Adrenal gland (tissue), 12 donors: ENCODE measurements around the gene USP49. TPM values are rescaled to one million over a fixed set of nuclear protein-coding genes. Genes with fewer than 3 reads are reported as not detected.

Experiments
- DNase-seq, 7 donors: peaks; one replicate each; pipeline ENCODE4 v3.0.0-alpha.2; 2019 to 2020
- H3K27ac ChIP-seq, 5 donors: fragments of 200-600 bp; sonication (generic) in 4 of 5; 1 replicate in 3 of 5; 2 replicates in 2 of 5; pipeline versions ENCODE4 v1.5.1 to v1.8.0; 2016 to 2020; ENCODE audit warnings: mild to moderate bottlenecking in 1 of 5
- H3K27me3 ChIP-seq: fragments of 200-600 bp; 2 replicates; pipeline ENCODE4 v1.8.0; 2021
- H3K36me3 ChIP-seq, 2 donors: fragments of 200-600 bp; replicated peaks in 1 of 2; 1 replicate in 1 of 2; 2 replicates in 1 of 2; pipeline versions ENCODE4 v1.5.1 to v1.8.0; 2018 to 2022
- H3K4me1 ChIP-seq, 2 donors: fragments of 200-600 bp; replicated peaks in 1 of 2; 1 replicate in 1 of 2; 2 replicates in 1 of 2; pipeline versions ENCODE4 v1.5.1 to v1.8.0; 2018 to 2021
- H3K4me3 ChIP-seq, 4 donors: fragments of 200-600 bp; sonication (generic) in 3 of 4; one replicate each; pipeline ENCODE4 v1.5.1; 2016 to 2018
- H3K9me3 ChIP-seq, 3 donors: fragments of 200-600 bp; sonication (generic) in 1 of 3; replicated peaks in 1 of 3; 1 replicate in 2 of 3; 2 replicates in 1 of 3; pipeline versions ENCODE4 v1.5.1 to v1.8.0; 2016 to 2021
- POLR2A ChIP-seq, 2 donors: fragments of 450-650 bp; IDR thresholded peaks; one replicate each; pipeline ENCODE4 v1.6.1; 2017; ENCODE audit warnings: antibody characterized with exemption in 2 of 2, mild to moderate bottlenecking in 2 of 2, moderate library complexity in 1 of 2
- WGBS, 4 donors: extraction: QIAGEN DNeasy Blood & Tissue Kit in 2 of 4; methylation state at CpG; one replicate each; pipeline versions ENCODE4 v1.1.5 to v1.1.7; 2013 to 2017; 5-methylcytosine and 5-hydroxymethylcytosine counted together
- intact Hi-C, 2 donors: fragments of 100-400 bp; cut with DNase I; formaldehyde crosslinking; loops; one replicate each; pipeline versions ENCODE4 v1.14.1 to v1.15.0; 2022 to 2023
- polyA plus RNA-seq, 3 donors: library from polyadenylated mRNA; stranded (reverse); fragments of 200-250 nt in 2 of 3; fragments of 350-450 nt in 1 of 3; fragmentation: Illumina TruSeq in 1 of 3; extraction: RNeasy Lipid Tissue Mini Kit (QIAGEN cat#74804) in 1 of 3; gene quantifications; one replicate each; pipeline ENCODE4 v1.2.3, GENCODE V29; 2013 to 2014
- total RNA-seq, 9 donors: library from RNA; depleted of rRNA in 4 of 9; stranded (reverse); fragments of >200 nt in 4 of 9; fragments of 120-200 nt in 1 of 9; fragmentation: NEBNext Ultra II Directional in 1 of 9; extraction: Animal tissue kit (Norgen Biotek cat#: 25700) in 1 of 9; gene quantifications; one replicate each; pipeline versions ENCODE4 v1.1.0 to v1.2.4, GENCODE V29; 2013 to 2023
- TF ChIP-seq, protein P1 (sequence below), 6 experiments: fragments of 450-650 bp in 4 of 6; fragments of 200-600 bp in 2 of 6; sonication (generic) in 1 of 6; IDR thresholded peaks; 1 replicate in 5 of 6; 2 replicates in 1 of 6; pipeline versions ENCODE4 v1.5.1 to v1.8.0; 2016 to 2021; ENCODE audit warnings: antibody characterized with exemption in 6 of 6, mild to moderate bottlenecking in 2 of 6, moderate library complexity in 1 of 6
- donor health status: healthy with polysubstance abuse.
- donor health status: Bipolar disorder and iron deficiency.
- donor health status: DM: yes; HTN: yes; CAD: no.
- donor health status: DM: no; HTN: no; CAD: no.
- donor health status: DM: no; HTN: no; CAD: no.
- donor health status: DM: yes; HTN: yes; CAD: no.

The USP49 gene
- total and polyA plus RNA-seq, 12 donors = 1.5 to 6.2 (median 3.4) TPM

GRCh38 chr6:41775293-41775882, 119.8 kb downstream of the USP49 start:
- Histone ChIP-seq H3K27me3 (no peaks in the 10 kb centered on the region), H3K4me1 (peaks cover 9% of the 10 kb centered on the region in 2 donors), H3K9me3 (no peaks in the 10 kb centered on the region), H3K27ac (no peak overlapping the region), H3K4me3 (no peak overlapping the region), H3K36me3 (peaks cover 0 to 50% of the 10 kb centered on the region in 2 donors)
- WGBS, 4 donors = 83 to 91% (median 87%) methylated on average over 11 to 13 of the region's 13 CpGs
- intact Hi-C loops = loop anchor here (5.0 to 10.0 kb wide), 3 partner anchors 71 to 171 kb away; no protein-coding TSS in a partner anchor
- DNase-seq = no peak
- no peak for TF ChIP-seq POLR2A (IDR thresholded peaks at IDR 0.05)
- TF ChIP-seq, protein P1, sequence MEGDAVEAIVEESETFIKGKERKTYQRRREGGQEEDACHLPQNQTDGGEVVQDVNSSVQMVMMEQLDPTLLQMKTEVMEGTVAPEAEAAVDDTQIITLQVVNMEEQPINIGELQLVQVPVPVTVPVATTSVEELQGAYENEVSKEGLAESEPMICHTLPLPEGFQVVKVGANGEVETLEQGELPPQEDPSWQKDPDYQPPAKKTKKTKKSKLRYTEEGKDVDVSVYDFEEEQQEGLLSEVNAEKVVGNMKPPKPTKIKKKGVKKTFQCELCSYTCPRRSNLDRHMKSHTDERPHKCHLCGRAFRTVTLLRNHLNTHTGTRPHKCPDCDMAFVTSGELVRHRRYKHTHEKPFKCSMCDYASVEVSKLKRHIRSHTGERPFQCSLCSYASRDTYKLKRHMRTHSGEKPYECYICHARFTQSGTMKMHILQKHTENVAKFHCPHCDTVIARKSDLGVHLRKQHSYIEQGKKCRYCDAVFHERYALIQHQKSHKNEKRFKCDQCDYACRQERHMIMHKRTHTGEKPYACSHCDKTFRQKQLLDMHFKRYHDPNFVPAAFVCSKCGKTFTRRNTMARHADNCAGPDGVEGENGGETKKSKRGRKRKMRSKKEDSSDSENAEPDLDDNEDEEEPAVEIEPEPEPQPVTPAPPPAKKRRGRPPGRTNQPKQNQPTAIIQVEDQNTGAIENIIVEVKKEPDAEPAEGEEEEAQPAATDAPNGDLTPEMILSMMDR (IDR thresholded peaks at IDR 0.05) = no peak

- WGBS, 4 donors = 83 to 87% (median 85%) methylated on average over 2 to 3 of the region's 3 CpGs
- Histone ChIP-seq H3K27ac (no peak overlapping the region), H3K9me3 (no peaks in the 10 kb centered on the region), H3K4me1 (peaks cover 9% of the 10 kb centered on the region in 2 donors), H3K27me3 (no peaks in the 10 kb centered on the region), H3K36me3 (peaks cover 0 to 56% of the 10 kb centered on the region in 2 donors), H3K4me3 (no peak overlapping the region)
- no peak for DNase-seq
- TF ChIP-seq, protein P1 (IDR thresholded peaks at IDR 0.05) = no peak
- no peak for TF ChIP-seq POLR2A (IDR thresholded peaks at IDR 0.05)
- intact Hi-C loops = loop anchor here (5.0 to 10.0 kb wide), 3 partner anchors 70 to 170 kb away; no protein-coding TSS in a partner anchor
Measured at GRCh38 chr6:41774841-41775240, 120.3 kb downstream of the USP49 start.

DNA sequence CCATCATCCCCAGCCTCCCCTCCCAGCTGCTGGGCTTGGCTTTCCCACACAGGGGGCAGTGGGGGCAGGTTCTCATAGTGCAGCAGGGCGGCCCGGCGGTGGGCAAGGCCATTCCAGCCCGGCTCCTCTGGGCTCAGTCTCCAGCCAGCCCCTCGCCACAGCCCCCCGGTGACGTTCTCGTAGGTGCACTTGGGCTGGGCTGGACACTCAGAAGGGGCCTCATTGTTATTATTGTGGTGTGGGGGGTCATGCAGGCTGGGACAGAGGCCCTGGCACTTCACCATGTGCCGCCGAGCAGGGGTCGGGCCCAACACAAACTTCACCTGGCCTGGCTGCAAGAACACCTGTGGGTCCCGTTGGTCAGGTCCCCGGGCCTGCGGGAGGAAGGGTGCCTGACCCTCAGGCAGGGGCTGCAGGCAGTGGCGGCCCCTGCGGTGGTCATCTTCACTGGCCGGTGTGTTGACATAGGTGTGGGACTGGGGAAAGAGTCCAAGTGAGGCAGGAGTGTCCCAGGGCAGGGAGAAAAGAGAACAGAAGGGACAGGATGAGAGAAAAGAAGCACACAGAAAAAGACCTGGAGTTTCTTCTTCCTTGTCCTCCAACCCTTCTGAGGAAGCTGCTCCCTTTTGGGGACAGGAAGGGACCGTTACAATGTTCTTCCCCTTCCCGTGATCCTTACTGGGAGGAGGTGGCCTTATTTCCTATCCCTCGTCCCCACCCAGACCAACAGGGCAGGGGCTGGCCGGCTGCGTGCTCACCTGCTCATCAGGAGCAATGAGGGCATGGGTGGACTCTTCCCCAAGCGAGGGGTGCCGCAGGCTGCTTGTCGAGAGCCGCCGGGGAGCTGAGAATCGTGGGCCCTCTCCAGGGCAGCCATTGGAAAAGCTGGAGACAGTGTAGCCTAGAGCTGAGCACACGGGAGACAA, 123.9 kb downstream of the USP49 start:
- no peak overlapping the region for H3K4me3 ChIP-seq
- H3K27me3 ChIP-seq = no peaks in the 10 kb centered on the region
- WGBS, 4 donors = 88 to 92% (median 91%) methylated on average over 8 to 29 of the region's 29 CpGs
- DNase-seq = no peak
- peaks cover 0 to 63% of the 10 kb centered on the region in 2 donors for H3K36me3 ChIP-seq
- H3K9me3 ChIP-seq = no peaks in the 10 kb centered on the region
- H3K4me1 ChIP-seq = peaks cover 0 to 10% of the 10 kb centered on the region in 2 donors
- intact Hi-C loops = loop anchor here (10.0 kb wide), 2 partner anchors 67 to 167 kb away; no protein-coding TSS in a partner anchor
- TF ChIP-seq POLR2A (IDR thresholded peaks at IDR 0.05) = no peak
- TF ChIP-seq, protein P1 (IDR thresholded peaks at IDR 0.05) = no peak
- H3K27ac ChIP-seq = no peak overlapping the region

DNA sequence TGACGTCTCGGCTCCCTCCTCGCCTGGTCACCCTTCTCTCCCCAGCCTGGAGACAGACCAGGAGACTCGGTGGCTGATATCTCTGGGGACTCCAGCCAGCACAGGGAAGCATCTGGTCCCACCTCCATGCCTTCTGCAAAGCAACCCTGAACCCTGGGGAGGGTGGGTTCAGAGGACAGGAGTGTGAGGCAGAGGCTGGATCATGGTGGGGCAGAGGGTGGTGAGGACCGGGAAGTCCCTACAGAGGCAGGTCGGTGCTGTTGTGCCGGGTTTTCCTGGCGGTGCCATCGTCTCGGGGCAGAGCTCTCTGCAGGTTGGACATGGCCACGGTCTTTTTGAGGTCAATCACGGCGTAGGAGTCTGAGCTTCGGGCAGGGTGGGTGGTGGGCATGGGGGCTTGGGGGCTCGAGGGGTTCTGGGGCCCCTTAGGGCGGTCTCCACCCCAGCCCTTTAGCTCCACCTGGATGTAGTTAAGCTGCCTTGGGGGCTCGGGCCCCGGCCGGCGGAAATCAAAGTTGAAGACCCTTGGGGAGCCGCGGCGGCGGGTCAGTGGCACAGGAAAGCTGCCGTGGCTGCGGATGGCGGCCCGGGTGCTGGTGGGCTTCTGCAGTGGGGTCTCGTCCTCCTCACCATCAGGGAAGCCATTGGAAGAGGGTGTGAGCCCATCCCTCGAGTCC, 124.7 kb downstream of the USP49 start:
- intact Hi-C loops = loop anchor here (10.0 kb wide), 2 partner anchors 66 to 166 kb away; no protein-coding TSS in a partner anchor
- WGBS, 4 donors = 92 to 97% (median 93%) methylated on average over 22 to 30 of the region's 30 CpGs
- no peak for DNase-seq
- Histone ChIP-seq H3K9me3 (no peaks in the 10 kb centered on the region), H3K36me3 (peaks cover 0 to 58% of the 10 kb centered on the region in 2 donors), H3K27ac (no peak overlapping the region), H3K4me1 (peaks cover 0 to 10% of the 10 kb centered on the region in 2 donors), H3K4me3 (no peak overlapping the region), H3K27me3 (no peaks in the 10 kb centered on the region)
- no peak for TF ChIP-seq POLR2A (IDR thresholded peaks at IDR 0.05)
- TF ChIP-seq, protein P1 (IDR thresholded peaks at IDR 0.05) = no peak
